Neutrophil (primary cell): Measurements from ENCODE around the gene NELL2.

Experiments used
- H3K27ac ChIP-seq: fragments of 200-600 bp; sonication (generic); 2 replicates; pipeline ENCODE4 v1.5.1; 2016; ENCODE audit warnings: mild to moderate bottlenecking, moderate library complexity
- H3K27me3 ChIP-seq: fragments of 200-600 bp; sonication (generic); 2 replicates; pipeline ENCODE4 v1.6.0; 2016; ENCODE audit warnings: mild to moderate bottlenecking
- H3K36me3 ChIP-seq: fragments of 200-600 bp; sonication (generic); 2 replicates; pipeline ENCODE4 v1.5.1; 2017
- H3K4me1 ChIP-seq, 2 experiments: fragments of 200-600 bp in 1 of 2; sonication (generic) in 1 of 2; 1 replicate in 1 of 2; 2 replicates in 1 of 2; pipeline versions ENCODE4 v1.5.1 to v1.6.1; 2013 to 2016; ENCODE audit warnings: low read depth in 1 of 2, low read length in 1 of 2, mild to moderate bottlenecking in 1 of 2, moderate library complexity in 1 of 2; ENCODE audit not compliant: control insufficient read depth in 1 of 2, insufficient read depth in 1 of 2
- H3K4me3 ChIP-seq, 2 experiments: fragments of 200-600 bp in 1 of 2; sonication (generic) in 1 of 2; 1 replicate in 1 of 2; 2 replicates in 1 of 2; pipeline ENCODE4 v1.5.1; 2013 to 2016; ENCODE audit warnings: low read depth in 1 of 2, low read length in 1 of 2, mild to moderate bottlenecking in 1 of 2, moderate library complexity in 1 of 2
- H3K9me3 ChIP-seq: fragments of 200-600 bp; sonication (generic); 2 replicates; pipeline ENCODE4 v1.5.1; 2016
- TF ChIP-seq, protein P1 (sequence below): fragments of 200-600 bp; sonication (generic); IDR thresholded peaks from 2 replicates; pipeline ENCODE4 v1.5.1; 2016; ENCODE audit warnings: antibody characterized with exemption

NELL2 gene

DNA sequence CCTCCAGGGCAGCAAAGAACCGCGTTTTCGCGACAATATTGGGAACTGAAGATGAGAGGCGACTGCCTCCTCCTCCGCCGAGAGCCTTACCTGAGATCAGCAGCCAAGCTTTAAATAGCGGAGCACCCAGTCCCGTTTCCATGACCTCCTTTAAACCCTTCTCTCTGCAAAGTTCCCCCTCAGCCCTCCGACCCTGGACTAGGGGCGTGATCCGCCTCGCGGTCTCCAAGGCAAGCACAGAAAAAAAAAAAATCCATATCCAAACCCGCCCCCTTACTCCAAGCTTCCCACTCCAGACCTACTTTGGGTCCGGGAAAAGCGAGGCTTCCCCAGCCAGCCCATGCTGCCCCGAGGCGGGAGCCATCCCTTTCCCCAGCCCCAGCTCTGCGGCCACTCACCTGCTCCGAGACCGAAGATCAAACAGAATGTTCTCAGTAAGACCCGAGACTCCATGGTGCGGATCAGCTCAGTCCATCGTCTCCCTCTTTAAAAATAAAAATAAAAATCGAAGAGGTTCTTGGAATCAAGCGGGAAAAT lies 630 bp downstream of the NELL2 start:
- Histone ChIP-seq H3K27me3 (peaks cover 73% of the 10 kb centered on the region), H3K4me3 (no peak overlapping the region)
- TF ChIP-seq, protein P1, sequence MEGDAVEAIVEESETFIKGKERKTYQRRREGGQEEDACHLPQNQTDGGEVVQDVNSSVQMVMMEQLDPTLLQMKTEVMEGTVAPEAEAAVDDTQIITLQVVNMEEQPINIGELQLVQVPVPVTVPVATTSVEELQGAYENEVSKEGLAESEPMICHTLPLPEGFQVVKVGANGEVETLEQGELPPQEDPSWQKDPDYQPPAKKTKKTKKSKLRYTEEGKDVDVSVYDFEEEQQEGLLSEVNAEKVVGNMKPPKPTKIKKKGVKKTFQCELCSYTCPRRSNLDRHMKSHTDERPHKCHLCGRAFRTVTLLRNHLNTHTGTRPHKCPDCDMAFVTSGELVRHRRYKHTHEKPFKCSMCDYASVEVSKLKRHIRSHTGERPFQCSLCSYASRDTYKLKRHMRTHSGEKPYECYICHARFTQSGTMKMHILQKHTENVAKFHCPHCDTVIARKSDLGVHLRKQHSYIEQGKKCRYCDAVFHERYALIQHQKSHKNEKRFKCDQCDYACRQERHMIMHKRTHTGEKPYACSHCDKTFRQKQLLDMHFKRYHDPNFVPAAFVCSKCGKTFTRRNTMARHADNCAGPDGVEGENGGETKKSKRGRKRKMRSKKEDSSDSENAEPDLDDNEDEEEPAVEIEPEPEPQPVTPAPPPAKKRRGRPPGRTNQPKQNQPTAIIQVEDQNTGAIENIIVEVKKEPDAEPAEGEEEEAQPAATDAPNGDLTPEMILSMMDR: no peak

DNA sequence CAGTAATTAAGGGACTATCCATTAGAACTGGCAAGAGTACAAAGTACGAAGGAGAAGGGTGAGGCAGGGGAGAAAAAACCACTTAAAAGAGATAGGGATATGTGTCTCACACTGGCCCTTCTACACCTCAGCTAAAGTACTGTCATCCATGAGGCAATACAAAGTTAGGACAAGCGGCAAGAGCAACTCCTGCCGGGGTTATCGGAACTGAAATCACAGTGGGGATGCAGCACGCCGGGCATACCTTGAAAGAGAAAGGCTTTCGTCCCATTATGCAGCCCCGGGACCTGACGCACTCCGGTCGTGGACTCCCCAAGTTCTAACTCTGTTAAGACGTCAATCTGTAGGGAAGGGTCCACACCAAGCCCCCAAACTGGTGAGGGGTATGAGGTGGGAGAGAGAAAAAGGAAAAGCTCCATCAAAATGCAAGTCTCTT lies 1.1 kb downstream of the NELL2 start:
- TF ChIP-seq, protein P1: no peak
- H3K4me3 ChIP-seq: no peak overlapping the region
- no peaks in the 10 kb centered on the region for H3K36me3 ChIP-seq
- no peak overlapping the region for H3K27ac ChIP-seq
- H3K27me3 ChIP-seq: peaks cover 73% of the 10 kb centered on the region
- H3K4me1 ChIP-seq: no peaks in the 10 kb centered on the region
- no peaks in the 10 kb centered on the region for H3K9me3 ChIP-seq

More for the DNA sequence above, 630 bp downstream of the NELL2 start:
- no peak overlapping the region for H3K27ac ChIP-seq
- no peaks in the 10 kb centered on the region for H3K9me3 ChIP-seq
- H3K36me3 ChIP-seq: no peaks in the 10 kb centered on the region
- H3K4me1 ChIP-seq: no peaks in the 10 kb centered on the region

DNA sequence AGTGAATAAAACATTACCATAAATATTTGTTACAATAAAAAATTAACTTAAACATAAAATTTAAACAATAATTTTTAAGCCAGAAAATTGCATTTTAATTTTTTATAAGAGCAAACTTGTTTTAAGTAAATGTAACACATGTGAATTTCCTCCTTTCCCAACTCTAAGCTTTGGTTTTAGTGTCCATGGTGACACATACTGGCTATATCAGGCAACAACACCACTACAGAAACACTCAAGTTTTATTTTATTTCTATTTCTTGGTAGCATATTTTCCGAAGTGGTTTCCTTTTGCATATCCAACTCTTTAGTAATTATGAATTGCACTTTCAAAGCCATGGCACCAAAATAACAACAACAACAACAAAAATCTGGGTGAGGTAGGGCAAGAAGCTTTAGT lies 2.2 kb downstream of the NELL2 start:
- H3K27ac ChIP-seq: no peak overlapping the region

DNA sequence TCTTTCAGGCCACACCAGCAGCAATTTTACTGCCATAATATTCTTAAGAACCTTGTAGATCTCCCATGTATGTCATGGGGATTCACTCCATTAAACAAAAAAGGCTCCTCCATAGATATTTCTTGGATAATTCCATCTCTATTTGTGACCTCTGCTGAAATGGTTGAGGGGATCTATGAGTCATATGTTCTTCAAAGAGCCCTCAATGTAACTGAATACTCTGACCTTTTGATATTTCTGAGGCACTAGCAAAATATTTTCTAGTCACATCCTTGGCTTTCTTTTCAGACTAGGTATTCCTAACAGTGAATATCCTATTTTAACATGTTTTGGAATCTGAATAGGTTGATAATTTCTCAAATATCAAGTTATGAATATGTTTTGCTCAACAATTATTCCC lies 6.6 kb downstream of the NELL2 start:
- Histone ChIP-seq H3K4me1 (no peaks in the 10 kb centered on the region), H3K27me3 (peaks cover 27% of the 10 kb centered on the region), H3K4me3 (no peak overlapping the region), H3K9me3 (no peaks in the 10 kb centered on the region), H3K27ac (no peak overlapping the region), H3K36me3 (no peaks in the 10 kb centered on the region)
- TF ChIP-seq, protein P1: no peak

More for the DNA sequence above, 2.2 kb downstream of the NELL2 start:
- Histone ChIP-seq H3K4me3 (no peak overlapping the region), H3K9me3 (no peaks in the 10 kb centered on the region), H3K4me1 (no peaks in the 10 kb centered on the region), H3K27me3 (peaks cover 71% of the 10 kb centered on the region), H3K36me3 (no peaks in the 10 kb centered on the region)
- TF ChIP-seq, protein P1: no peak

DNA sequence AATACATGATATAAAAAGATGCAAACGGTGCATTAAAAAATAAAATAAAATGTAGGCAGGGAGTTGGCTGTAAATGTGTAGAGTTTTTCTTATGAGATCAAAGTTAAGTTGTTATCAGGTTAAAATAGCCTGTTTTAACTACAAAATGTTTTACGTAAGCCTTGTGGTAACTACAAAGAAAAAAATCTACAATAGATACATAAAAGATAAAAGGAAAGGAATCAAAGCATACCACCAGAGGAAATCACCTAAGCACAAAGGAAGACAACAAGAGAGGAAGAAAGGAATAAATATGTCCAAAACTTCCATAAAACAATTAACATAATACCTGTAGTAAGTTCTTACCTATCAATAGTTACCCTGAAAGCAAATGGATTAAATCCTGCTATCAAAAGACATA lies 12.2 kb downstream of the NELL2 start:
- H3K4me1 ChIP-seq: no peaks in the 10 kb centered on the region
- H3K4me3 ChIP-seq: no peak overlapping the region
- H3K9me3 ChIP-seq: no peaks in the 10 kb centered on the region
- no peaks in the 10 kb centered on the region for H3K36me3 ChIP-seq
- H3K27ac ChIP-seq: no peak overlapping the region
- H3K27me3 ChIP-seq: no peaks in the 10 kb centered on the region
- TF ChIP-seq, protein P1: no peak
